ENCODE results near the gene CYTH1. TPM values are rescaled to one million over a fixed set of nuclear protein-coding genes. Genes with fewer than 3 reads are reported as not detected.

The CYTH1 gene
- total RNA-seq, 1 donor from 2014 or later, result 147 TPM

GRCh38 chr17:78668847-78669246 is 113.2 kb downstream of the CYTH1 start:
- H3K4me3 Mint-ChIP-seq, result no peak overlapping the region
- H3K4me1 Mint-ChIP-seq (ENCODE audit: low read depth), result peaks cover 32% of the 10 kb centered on the region
- intact Hi-C loops (cut with micrococcal nuclease), result no loop called here
- no peaks in the 10 kb centered on the region for H3K27me3 Mint-ChIP-seq (ENCODE audit: insufficient read depth)
- H3K27ac Mint-ChIP-seq, result no peak overlapping the region
- H3K36me3 Mint-ChIP-seq (ENCODE audit: low read depth), result peaks cover 35% of the 10 kb centered on the region
- no peak for DNase-seq (ENCODE audit: low spot score)
- H3K9me3 Mint-ChIP-seq, result no peaks in the 10 kb centered on the region

- Mint-ChIP-seq H3K9me3 (no peaks in the 10 kb centered on the region), H3K27me3 (ENCODE audit: insufficient read depth) (no peaks in the 10 kb centered on the region), H3K36me3 (ENCODE audit: low read depth) (peaks cover 26% of the 10 kb centered on the region), H3K4me3 (no peak overlapping the region), H3K4me1 (ENCODE audit: low read depth) (peaks cover 32% of the 10 kb centered on the region), H3K27ac (peak overlapping the region; percentile 31)
- DNase-seq (ENCODE audit: low spot score), result no peak
- intact Hi-C loops (cut with micrococcal nuclease), result no loop called here
These were observed 114.1 kb downstream of the CYTH1 start for GRCh38 chr17:78667741-78668640.

DNA sequence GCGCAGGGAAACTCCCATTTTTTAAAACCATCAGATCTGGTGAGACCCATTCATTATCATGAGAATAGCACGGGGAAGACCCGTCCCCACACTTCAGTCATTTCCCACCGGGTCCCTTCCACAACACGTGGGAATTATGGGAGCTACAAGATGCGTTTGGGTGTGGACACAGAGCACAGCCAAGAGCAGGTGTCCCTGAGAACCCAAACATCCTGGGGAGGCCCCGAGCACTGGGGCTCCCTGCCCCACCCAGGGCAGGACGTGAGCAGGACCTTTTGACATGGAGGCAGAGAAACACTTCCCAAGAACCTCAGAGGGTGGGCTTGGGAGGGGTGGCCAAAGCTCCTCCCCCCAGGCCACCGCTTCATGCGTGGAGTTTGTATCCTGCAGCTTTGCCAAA is 115.0 kb downstream of the CYTH1 start:
- no peaks in the 10 kb centered on the region for H3K9me3 Mint-ChIP-seq
- H3K4me1 Mint-ChIP-seq (ENCODE audit: low read depth), result peaks cover 32% of the 10 kb centered on the region
- H3K36me3 Mint-ChIP-seq (ENCODE audit: low read depth), result peaks cover 23% of the 10 kb centered on the region
- DNase-seq (ENCODE audit: low spot score), result no peak
- peak overlapping the region; percentile 34 for H3K4me3 Mint-ChIP-seq
- H3K27me3 Mint-ChIP-seq (ENCODE audit: insufficient read depth), result no peaks in the 10 kb centered on the region
- H3K27ac Mint-ChIP-seq, result peak overlapping the region; percentile 40
- intact Hi-C loops (cut with micrococcal nuclease), result no loop called here

- peak overlapping the region; percentile 67 for H3K27ac Mint-ChIP-seq
- peak; percentile 44 for DNase-seq (ENCODE audit: low spot score)
- intact Hi-C loops (cut with micrococcal nuclease), result loop anchor here (1.0 kb wide), 1 partner anchor 74 kb away; no protein-coding TSS in a partner anchor
- no peaks in the 10 kb centered on the region for H3K9me3 Mint-ChIP-seq
- peaks cover 20% of the 10 kb centered on the region for H3K36me3 Mint-ChIP-seq (ENCODE audit: low read depth)
- no peaks in the 10 kb centered on the region for H3K27me3 Mint-ChIP-seq (ENCODE audit: insufficient read depth)
- peak overlapping the region; percentile 62 for H3K4me3 Mint-ChIP-seq
- peaks cover 32% of the 10 kb centered on the region for H3K4me1 Mint-ChIP-seq (ENCODE audit: low read depth)
These were observed 115.8 kb downstream of the CYTH1 start for GRCh38 chr17:78665952-78666920.

DNA sequence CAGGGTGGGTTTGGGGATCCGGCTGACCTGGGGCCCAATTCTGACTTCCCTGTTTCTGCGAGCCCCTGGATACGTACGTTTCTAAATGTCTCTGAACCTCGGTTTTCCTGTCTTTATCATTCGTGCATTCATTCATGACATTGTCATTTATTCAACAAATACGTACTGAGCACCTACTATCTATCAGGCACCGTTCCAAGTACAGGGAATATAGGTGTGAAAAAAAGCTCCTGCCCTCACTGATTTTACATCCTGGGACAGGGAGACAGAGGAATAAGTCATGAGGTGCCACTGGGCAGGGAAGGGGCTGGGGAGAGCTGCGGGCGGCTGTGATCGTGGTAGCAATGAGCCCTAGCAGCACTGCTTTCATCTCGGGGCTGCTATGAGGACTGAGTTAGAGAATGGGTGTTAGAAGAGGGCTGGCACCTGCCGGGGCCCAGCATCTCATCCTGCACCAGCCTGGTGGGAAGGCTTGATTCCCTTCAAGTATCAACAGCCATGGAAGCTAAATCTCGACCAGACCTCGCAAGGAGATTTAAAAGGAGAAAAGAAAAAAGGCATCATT is 116.6 kb downstream of the CYTH1 start:
- intact Hi-C loops (cut with micrococcal nuclease), result no loop called here
- no peak for DNase-seq (ENCODE audit: low spot score)
- Mint-ChIP-seq H3K9me3 (no peaks in the 10 kb centered on the region), H3K4me1 (ENCODE audit: low read depth) (peaks cover 32% of the 10 kb centered on the region), H3K36me3 (ENCODE audit: low read depth) (peaks cover 20% of the 10 kb centered on the region), H3K4me3 (peak overlapping the region; percentile 62), H3K27ac (peak overlapping the region; percentile 67), H3K27me3 (ENCODE audit: insufficient read depth) (no peaks in the 10 kb centered on the region)

- H3K9me3 Mint-ChIP-seq, result no peaks in the 10 kb centered on the region
- H3K4me1 Mint-ChIP-seq (ENCODE audit: low read depth), result peaks cover 32% of the 10 kb centered on the region
- H3K27me3 Mint-ChIP-seq (ENCODE audit: insufficient read depth), result no peaks in the 10 kb centered on the region
- no peak overlapping the region for H3K27ac Mint-ChIP-seq
- no peak for DNase-seq (ENCODE audit: low spot score)
- H3K4me3 Mint-ChIP-seq, result no peak overlapping the region
- H3K36me3 Mint-ChIP-seq (ENCODE audit: low read depth), result peaks cover 22% of the 10 kb centered on the region
- intact Hi-C loops (cut with micrococcal nuclease), result no loop called here
These were observed 117.3 kb downstream of the CYTH1 start for GRCh38 chr17:78664476-78665386.

GRCh38 chr17:78661093-78661770 is 120.8 kb downstream of the CYTH1 start:
- no peak overlapping the region for H3K4me3 Mint-ChIP-seq
- H3K9me3 Mint-ChIP-seq, result no peaks in the 10 kb centered on the region
- peaks cover 2% of the 10 kb centered on the region for H3K27me3 Mint-ChIP-seq (ENCODE audit: insufficient read depth)
- no peak overlapping the region for H3K27ac Mint-ChIP-seq
- H3K36me3 Mint-ChIP-seq (ENCODE audit: low read depth), result peaks cover 8% of the 10 kb centered on the region
- H3K4me1 Mint-ChIP-seq (ENCODE audit: low read depth), result peaks cover 11% of the 10 kb centered on the region
- intact Hi-C loops (cut with micrococcal nuclease), result no loop called here
- no peak for DNase-seq (ENCODE audit: low spot score)

GRCh38 chr17:78659546-78659945 is 122.5 kb downstream of the CYTH1 start:
- Mint-ChIP-seq H3K4me3 (no peak overlapping the region), H3K4me1 (ENCODE audit: low read depth) (no peaks in the 10 kb centered on the region), H3K27ac (no peak overlapping the region), H3K9me3 (no peaks in the 10 kb centered on the region), H3K27me3 (ENCODE audit: insufficient read depth) (peaks cover 2% of the 10 kb centered on the region), H3K36me3 (ENCODE audit: low read depth) (peaks cover 2% of the 10 kb centered on the region)
- intact Hi-C loops (cut with micrococcal nuclease), result no loop called here
- DNase-seq (ENCODE audit: low spot score), result no peak

DNA sequence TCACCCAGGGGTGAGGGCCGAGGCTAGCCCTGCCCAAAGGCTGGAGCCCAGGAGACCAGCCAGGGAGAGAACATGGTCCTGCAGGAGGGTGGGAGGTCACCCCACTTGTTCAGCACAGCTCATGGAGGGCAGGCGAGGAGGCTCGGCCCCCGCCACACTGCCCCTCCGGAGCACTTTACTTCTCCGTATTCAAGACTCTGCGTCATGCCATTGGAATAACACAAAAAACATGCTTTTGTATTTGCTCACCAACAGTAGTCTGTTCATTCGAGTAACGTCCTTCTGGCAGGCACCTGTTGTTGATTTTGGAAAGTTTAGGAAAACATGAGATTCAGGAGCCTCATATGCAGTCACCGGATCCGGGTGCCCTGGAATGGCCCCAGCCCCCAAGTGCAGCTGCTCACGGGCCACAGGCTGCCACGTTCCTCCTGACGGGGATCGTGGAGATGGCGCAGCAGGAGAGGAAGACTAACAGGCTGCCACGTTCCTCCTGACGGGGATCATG is 123.7 kb downstream of the CYTH1 start:
- Mint-ChIP-seq H3K4me1 (ENCODE audit: low read depth) (no peaks in the 10 kb centered on the region), H3K27me3 (ENCODE audit: insufficient read depth) (peaks cover 2% of the 10 kb centered on the region), H3K36me3 (ENCODE audit: low read depth) (peaks cover 2% of the 10 kb centered on the region), H3K4me3 (no peak overlapping the region), H3K9me3 (no peaks in the 10 kb centered on the region), H3K27ac (no peak overlapping the region)
- no peak for DNase-seq (ENCODE audit: low spot score)
- intact Hi-C loops (cut with micrococcal nuclease), result no loop called here

DNA sequence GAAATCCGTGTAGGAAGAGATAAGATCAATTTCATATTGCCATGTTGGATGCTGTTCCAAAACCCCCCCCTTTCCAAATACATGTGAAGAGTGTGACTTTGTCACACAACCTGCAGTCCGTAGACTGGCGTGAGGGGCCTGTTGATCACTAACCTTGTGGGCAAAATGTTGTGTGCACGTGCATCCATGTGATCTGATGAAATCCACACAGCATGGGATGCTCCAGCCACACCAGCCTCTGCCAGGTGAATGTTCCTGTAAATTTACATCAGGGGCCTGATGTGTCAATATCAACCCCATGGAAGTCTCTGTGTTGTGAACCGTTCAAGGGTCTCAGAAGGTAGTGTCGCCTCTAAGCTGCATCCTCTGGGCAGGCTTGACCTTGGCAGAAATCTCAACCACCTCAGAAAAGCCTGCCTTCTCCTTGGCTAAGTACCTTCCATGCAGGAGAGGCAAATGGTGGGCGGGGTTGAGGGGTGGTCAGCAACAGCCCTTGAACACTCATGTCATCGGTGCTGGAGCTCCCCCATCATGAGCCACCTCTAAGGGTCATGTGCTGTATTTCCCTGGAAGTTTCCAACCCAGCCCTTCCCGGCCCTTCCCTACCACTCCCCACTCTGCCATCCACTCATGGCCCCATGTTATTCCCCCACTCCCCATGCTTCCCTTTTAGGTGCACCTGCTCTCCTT is 126.7 kb downstream of the CYTH1 start:
- Mint-ChIP-seq H3K27ac (no peak overlapping the region), H3K4me3 (no peak overlapping the region), H3K4me1 (ENCODE audit: low read depth) (no peaks in the 10 kb centered on the region), H3K9me3 (no peaks in the 10 kb centered on the region), H3K36me3 (ENCODE audit: low read depth) (peaks cover 2% of the 10 kb centered on the region), H3K27me3 (ENCODE audit: insufficient read depth) (peaks cover 6% of the 10 kb centered on the region)
- intact Hi-C loops (cut with micrococcal nuclease), result no loop called here
- DNase-seq (ENCODE audit: low spot score), result no peak

DNA sequence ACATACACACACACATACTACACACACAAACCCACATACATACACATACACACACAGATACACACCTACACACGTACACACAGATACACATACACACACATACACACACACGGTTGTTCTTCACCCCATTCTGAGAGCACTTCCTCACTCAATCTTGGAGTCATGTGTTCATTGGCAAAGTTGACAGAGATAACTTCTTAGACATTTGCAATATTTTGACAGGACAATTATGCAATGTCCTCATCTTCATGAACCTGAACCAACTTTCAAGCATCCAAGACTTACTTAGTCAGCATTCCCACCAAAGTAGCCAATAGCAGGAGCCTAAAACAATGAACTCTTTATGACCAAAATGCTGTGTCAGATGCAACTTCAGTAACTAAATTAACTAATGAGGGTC is 127.7 kb downstream of the CYTH1 start:
- intact Hi-C loops (cut with micrococcal nuclease), result no loop called here
- no peak for DNase-seq (ENCODE audit: low spot score)
- H3K9me3 Mint-ChIP-seq, result peaks cover 6% of the 10 kb centered on the region
- no peaks in the 10 kb centered on the region for H3K4me1 Mint-ChIP-seq (ENCODE audit: low read depth)
- peaks cover 4% of the 10 kb centered on the region for H3K27me3 Mint-ChIP-seq (ENCODE audit: insufficient read depth)
- no peak overlapping the region for H3K27ac Mint-ChIP-seq
- no peak overlapping the region for H3K4me3 Mint-ChIP-seq
- peaks cover 5% of the 10 kb centered on the region for H3K36me3 Mint-ChIP-seq (ENCODE audit: low read depth)
